HepG2 (cell line): ENCODE data around the gene TRERF1. TPM values are rescaled to one million over a fixed set of nuclear protein-coding genes. Genes with fewer than 3 reads are reported as not detected.

Source experiments
- ATAC-seq: fragments of 200-7000 bp; cut with Tn5 transposase; 3 replicates; pipeline ENCODE4 v1.9.1; 2020; ENCODE audit warnings: mild to moderate bottlenecking, moderate library complexity
- BruUV-seq: library from RNA; stranded (reverse); fragments of 400-500 nt; replicated peaks from 2 replicates; lab custom pipeline; 2021; lab: Mats Ljungman, UMichigan
- CTCF ChIA-PET: fragments of 300-600 bp; formaldehyde crosslinking; extraction: SDS; loops from one replicate; lab custom pipeline; 2021; ENCODE audit warnings: low total read pairs, inconsistent platforms, low intra/inter-chr PET ratio; lab: Yijun Ruan, JAX
- POLR2A ChIA-PET: fragments of 350-600 bp; sonication (Branson Sonifier 250); formaldehyde crosslinking; loops from one replicate; lab custom pipeline; 2020; ENCODE audit warnings: antibody characterized with exemption, inconsistent platforms; lab: Yijun Ruan, JAX
- DNase-seq: peaks from one replicate; pipeline ENCODE4 v3.0.0-alpha.2; 2015; ENCODE audit warnings: low spot score
- FAIRE-seq: peaks from 3 replicates; lab custom pipeline; 2011; peaks lifted over from hg19 to GRCh38; lab: Jason Lieb, UNC
- H2AFZ ChIP-seq: one replicate; pipeline ENCODE4 v1.6.1; 2011; ENCODE audit warnings: low read length, inconsistent platforms
- H3K27ac ChIP-seq: fragments of 300-600 bp; 3 replicates; pipeline ENCODE4 v1.8.0; 2011; ENCODE audit warnings: mixed run types, mild to moderate bottlenecking, mixed read lengths, low read length, inconsistent platforms; ENCODE audit not compliant: insufficient read depth; ENCODE audit errors: extremely low read length
- H3K27me3 ChIP-seq, 2 experiments: fragments of 200-600 bp in 1 of 2; 2 replicates in 1 of 2; 3 replicates in 1 of 2; pipeline versions ENCODE4 v1.6.0 to v1.8.0; 2011; ENCODE audit warnings: low read length in 2 of 2, mild to moderate bottlenecking in 2 of 2, moderate library complexity in 2 of 2, inconsistent platforms in 1 of 2; ENCODE audit not compliant: insufficient read depth in 2 of 2, control insufficient read depth in 1 of 2
- H3K36me3 ChIP-seq, 2 experiments: fragments of 200-600 bp in 1 of 2; replicated peaks in 1 of 2; 2 replicates in 1 of 2; 3 replicates in 1 of 2; pipeline versions ENCODE4 v1.5.1 to v1.8.0; 2011; ENCODE audit warnings: low read length in 2 of 2, inconsistent platforms in 1 of 2; ENCODE audit not compliant: insufficient read depth in 2 of 2, control insufficient read depth in 1 of 2
- H3K4me1 ChIP-seq: 2 replicates; pipeline ENCODE4 v1.5.1; 2012; ENCODE audit warnings: low read length, inconsistent platforms; ENCODE audit not compliant: insufficient read depth
- H3K4me2 ChIP-seq: 2 replicates; pipeline ENCODE4 v1.6.0; 2011; ENCODE audit warnings: low read depth, low read length, inconsistent platforms
- H3K4me3 ChIP-seq, 3 experiments: fragments of 200-600 bp in 1 of 3; sonication (generic), shearing (Covaris generic) in 1 of 3; replicated peaks in 1 of 3; 2 replicates each; pipeline ENCODE4 v1.5.1; 2011 to 2016; ENCODE audit warnings: low read length in 3 of 3, inconsistent platforms in 2 of 3, low read depth in 2 of 3, mild to moderate bottlenecking in 2 of 3, control low read depth in 1 of 3, mixed read lengths in 1 of 3; ENCODE audit not compliant: insufficient read depth in 1 of 3
- H3K79me2 ChIP-seq: one replicate; pipeline ENCODE4 v1.6.1; 2011; ENCODE audit warnings: low read length, inconsistent platforms; ENCODE audit not compliant: insufficient read depth
- H3K9ac ChIP-seq: 2 replicates; pipeline ENCODE4 v1.6.0; 2011; ENCODE audit warnings: mild to moderate bottlenecking, low read depth, low read length, inconsistent platforms; ENCODE audit not compliant: insufficient read depth
- H3K9me3 ChIP-seq: 2 replicates; pipeline ENCODE4 v1.5.1; 2012; ENCODE audit warnings: mild to moderate bottlenecking, low read length
- H4K20me1 ChIP-seq: 2 replicates; pipeline ENCODE4 v1.6.0; 2011; ENCODE audit warnings: inconsistent platforms, mild to moderate bottlenecking, low read length, moderate library complexity; ENCODE audit not compliant: insufficient read depth
- ARID2 ChIP-seq: sonication (generic); formaldehyde crosslinking; IDR thresholded peaks from 2 replicates; pipeline ENCODE4 v1.8.1; 2022; ENCODE audit warnings: mild to moderate bottlenecking, missing genetic modification reagents, borderline replicate concordance
- IRF1 ChIP-seq: sonication (generic); formaldehyde crosslinking; IDR thresholded peaks from 2 replicates; pipeline ENCODE4 v1.4.0; 2020; ENCODE audit warnings: low read depth, mild to moderate bottlenecking, missing genetic modification reagents
- LRRFIP1 ChIP-seq: sonication (generic); formaldehyde crosslinking; conservative IDR thresholded peaks from 2 replicates; pipeline ENCODE4 v1.4.0; 2020; ENCODE audit warnings: missing genetic modification reagents
- POLR2AphosphoS5 ChIP-seq: IDR thresholded peaks from 2 replicates; pipeline ENCODE4 v1.6.1; 2012; ENCODE audit warnings: low read depth, low read length
- RCOR2 ChIP-seq: IDR thresholded peaks from 2 replicates; pipeline ENCODE4 v1.6.1; 2016; ENCODE audit warnings: missing biosample characterization, missing genetic modification reagents
- SNRNP70 ChIP-seq: fragments of 200-400 bp; formaldehyde crosslinking; IDR thresholded peaks from 2 replicates; pipeline ENCODE4 v1.6.1; 2017; ENCODE audit warnings: mild to moderate bottlenecking, low read depth, low read length, moderate library complexity
- SOX13 ChIP-seq, 3 experiments: fragments of 450-650 bp in 1 of 3; sonication (generic) in 1 of 3; formaldehyde crosslinking in 1 of 3; IDR thresholded peaks in 2 of 3; conservative IDR thresholded peaks in 1 of 3; 2 replicates each; pipeline versions ENCODE4 v1.5.0 to v1.6.1; 2016 to 2020; ENCODE audit warnings: antibody characterized with exemption in 1 of 3, mild to moderate bottlenecking in 1 of 3, missing compliant biosample characterization in 1 of 3, missing genetic modification reagents in 1 of 3, moderate library complexity in 1 of 3
- WIZ ChIP-seq: sonication (generic); formaldehyde crosslinking; IDR thresholded peaks from 2 replicates; pipeline ENCODE4 v1.5.1; 2020; ENCODE audit warnings: mild to moderate bottlenecking, missing genetic modification reagents
- ZBTB46 ChIP-seq: sonication (generic); formaldehyde crosslinking; IDR thresholded peaks from 2 replicates; pipeline ENCODE4 v1.4.0; 2020; ENCODE audit warnings: mild to moderate bottlenecking, missing genetic modification reagents, borderline replicate concordance
- ZNF572 ChIP-seq: sonication (generic); formaldehyde crosslinking; IDR thresholded peaks from 2 replicates; pipeline ENCODE4 v1.5.1; 2020; ENCODE audit warnings: mild to moderate bottlenecking, missing genetic modification reagents
- WGBS: methylation state at CpG from one replicate; pipeline ENCODE4 v1.1.6; 2017; ENCODE audit warnings: low lambda C conversion rate; 5-methylcytosine and 5-hydroxymethylcytosine counted together
- in situ Hi-C: cut with HindIII; loops from 2 replicates; pipeline ENCODE4 v1.10.0; 2017; ENCODE audit warnings: low pct_unique_long_range_greater_than_20kb; ENCODE audit not compliant: extremely low pct_ligation_motif_present
- intact Hi-C: fragments of 100-400 bp; cut with micrococcal nuclease; formaldehyde crosslinking; loops from one replicate; pipeline ENCODE4 v1.10.0; 2022; ENCODE audit not compliant: unreplicated experiment
- polyA plus RNA-seq, 8 experiments: library from polyadenylated mRNA; depleted of rRNA in 3 of 8; stranded (reverse) in 7 of 8; unstranded in 1 of 8; fragments of >200 nt; fragmentation: Illumina TruSeq in 4 of 8; extraction: Trizol in 4 of 8; gene quantifications; 2 replicates each; pipeline versions ENCODE4 v1.2.1 to v1.2.3, GENCODE V29; 2011 to 2016; ENCODE audit warnings: low read depth in 4 of 8, missing spikeins in 1 of 8, mixed read lengths in 1 of 8; ENCODE audit not compliant: insufficient read depth in 1 of 8
- total RNA-seq, 5 experiments: library from RNA; depleted of rRNA; stranded (reverse); fragments of >200 nt; fragmentation: Illumina TruSeq; extraction: Trizol; gene quantifications; 2 replicates each; pipeline ENCODE4 v1.2.3, GENCODE V29; 2016; ENCODE audit warnings: low read depth in 1 of 5
- TF ChIP-seq, protein P1 (sequence below): IDR thresholded peaks from 2 replicates; pipeline ENCODE4 v1.6.1; 2016; ENCODE audit warnings: control low read depth

The TRERF1 gene
- total and polyA plus RNA-seq, 2 of the 13 experiments (the other 11 are each of a cell fraction or from before 2014, with no cell fraction given) = 0.02 TPM; not detected in 1

DNA sequence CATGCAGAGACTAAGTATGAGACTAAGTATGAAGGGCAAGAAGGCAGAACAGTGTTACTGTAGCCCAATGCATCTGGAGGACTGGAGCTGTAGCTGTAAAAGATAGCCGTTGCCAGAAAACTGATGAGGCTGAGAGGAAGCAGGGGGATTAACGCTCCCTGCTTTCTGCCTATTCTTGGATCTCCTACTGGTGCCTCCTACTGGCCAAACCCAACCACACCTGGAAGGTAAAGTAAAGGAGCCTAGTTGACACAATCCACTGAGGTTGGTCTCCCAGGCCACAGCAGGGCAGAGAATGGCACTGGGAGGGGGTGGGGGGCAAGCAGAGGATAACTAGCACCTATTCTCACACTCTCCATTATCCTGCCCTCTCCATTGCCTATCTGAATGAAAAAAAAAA, 129.1 kb downstream of the TRERF1 start:
- WGBS = 4% methylated on average over 2 of the region's 2 CpGs
- Histone ChIP-seq H3K9me3 (no peaks in the 10 kb centered on the region), H3K36me3 (no peaks in the 10 kb centered on the region), H3K9ac (no peak overlapping the region), H3K4me3 (no peak overlapping the region), H2AFZ (no peak overlapping the region), H4K20me1 (no peaks in the 10 kb centered on the region), H3K27me3 (peaks cover 0 to 24% of the 10 kb centered on the region in 2 experiments; a peak in 2 of 5 replicates), H3K4me2 (no peak overlapping the region), H3K79me2 (no peaks in the 10 kb centered on the region), H3K4me1 (no peaks in the 10 kb centered on the region), H3K27ac (no peak overlapping the region)
- no peak for DNase-seq
- in situ Hi-C loops = no loop called here
- ATAC-seq = no peak
- no TSS peak for BruUV-seq
- ChIA-PET POLR2A (no interaction called here), CTCF (no interaction called here)
- intact Hi-C loops = no loop called here
- no peak for FAIRE-seq
- no peak for TF ChIP-seq ARID2 (CRISPR knock-in tag)
- no peak for TF ChIP-seq ZBTB46 (CRISPR knock-in tag)
- TF ChIP-seq, protein P1, sequence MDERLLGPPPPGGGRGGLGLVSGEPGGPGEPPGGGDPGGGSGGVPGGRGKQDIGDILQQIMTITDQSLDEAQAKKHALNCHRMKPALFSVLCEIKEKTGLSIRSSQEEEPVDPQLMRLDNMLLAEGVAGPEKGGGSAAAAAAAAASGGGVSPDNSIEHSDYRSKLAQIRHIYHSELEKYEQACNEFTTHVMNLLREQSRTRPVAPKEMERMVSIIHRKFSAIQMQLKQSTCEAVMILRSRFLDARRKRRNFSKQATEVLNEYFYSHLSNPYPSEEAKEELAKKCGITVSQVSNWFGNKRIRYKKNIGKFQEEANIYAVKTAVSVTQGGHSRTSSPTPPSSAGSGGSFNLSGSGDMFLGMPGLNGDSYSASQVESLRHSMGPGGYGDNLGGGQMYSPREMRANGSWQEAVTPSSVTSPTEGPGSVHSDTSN = no peak

GRCh38 chr6:42321976-42322375, 129.8 kb downstream of the TRERF1 start:
- Histone ChIP-seq H3K4me2 (no peak overlapping the region), H2AFZ (no peak overlapping the region), H3K4me1 (no peaks in the 10 kb centered on the region), H4K20me1 (no peaks in the 10 kb centered on the region), H3K79me2 (no peaks in the 10 kb centered on the region), H3K27ac (no peak overlapping the region), H3K36me3 (no peaks in the 10 kb centered on the region), H3K27me3 (peaks cover 0 to 17% of the 10 kb centered on the region in 2 experiments; a peak in 2 of 5 replicates), H3K4me3 (no peak overlapping the region), H3K9ac (no peak overlapping the region), H3K9me3 (no peaks in the 10 kb centered on the region)
- DNase-seq (no peak), ATAC-seq (no peak), FAIRE-seq (no peak)
- in situ Hi-C loops = no loop called here
- 92% methylated on average over 2 of the region's 2 CpGs for WGBS
- no TSS peak for BruUV-seq
- intact Hi-C loops = no loop called here
- POLR2A ChIA-PET = no interaction called here
- CTCF ChIA-PET = no interaction called here
- TF ChIP-seq RCOR2 (CRISPR knock-in tag) (no peak), IRF1 (CRISPR knock-in tag) (no peak), LRRFIP1 (CRISPR knock-in tag) (no peak), SOX13 (IDR thresholded peaks at IDR 0.05) (no peak), SOX13 (CRISPR knock-in tag; conservative IDR thresholded peaks at IDR 0.05 in 1 of 2, IDR thresholded peaks at IDR 0.05 in 1 of 2) (no peak), POLR2AphosphoS5 (no peak), SNRNP70 (no peak), ZNF572 (CRISPR knock-in tag) (no peak), WIZ (no peak)
